Suprapubic skin (tissue), 4 donors: ENCODE results near the gene GCNT1.

Source experiments
- CTCF ChIP-seq, 2 donors: fragments of 200-600 bp in 1 of 2; fragments of 450-650 bp in 1 of 2; sonication (generic) in 1 of 2; IDR thresholded peaks; one replicate each; pipeline ENCODE4 v1.5.1; 2016 to 2019; ENCODE audit warnings: antibody characterized with exemption in 2 of 2, mild to moderate bottlenecking in 1 of 2, moderate library complexity in 1 of 2
- EP300 ChIP-seq: sonication (generic); formaldehyde crosslinking; IDR thresholded peaks from one replicate; pipeline ENCODE4 v1.6.1; 2017; ENCODE audit warnings: antibody characterized with exemption
- POLR2A ChIP-seq, 2 donors: fragments of 450-650 bp; IDR thresholded peaks; one replicate each; pipeline ENCODE4 v1.6.1; 2017; ENCODE audit warnings: antibody characterized with exemption in 2 of 2, mild to moderate bottlenecking in 2 of 2, moderate library complexity in 2 of 2
- POLR2AphosphoS5 ChIP-seq, 3 donors: sonication (generic); formaldehyde crosslinking; IDR thresholded peaks; one replicate each; pipeline ENCODE4 v1.6.1; 2017; ENCODE audit warnings: antibody characterized with exemption in 3 of 3

- no peak for TF ChIP-seq CTCF (IDR thresholded peaks at IDR 0.05)
- TF ChIP-seq EP300: no peak
- TF ChIP-seq POLR2A (IDR thresholded peaks at IDR 0.05): no peak
- no peak for TF ChIP-seq POLR2AphosphoS5 (IDR thresholded peaks at IDR 0.05)
Measured at GRCh38 chr9:76510041-76510440, 51.1 kb downstream of the GCNT1 start.
